Adrenal gland (tissue), 12 donors: ENCODE measurements around the gene MBIP. TPM values are rescaled to one million over a fixed set of nuclear protein-coding genes. Genes with fewer than 3 reads are reported as not detected.

Experiments used
- DNase-seq, 7 donors: peaks; one replicate each; pipeline ENCODE4 v3.0.0-alpha.2; 2019 to 2020
- H3K27ac ChIP-seq, 5 donors: fragments of 200-600 bp; sonication (generic) in 4 of 5; 1 replicate in 3 of 5; 2 replicates in 2 of 5; pipeline versions ENCODE4 v1.5.1 to v1.8.0; 2016 to 2020; ENCODE audit warnings: mild to moderate bottlenecking in 1 of 5
- H3K27me3 ChIP-seq: fragments of 200-600 bp; 2 replicates; pipeline ENCODE4 v1.8.0; 2021
- H3K36me3 ChIP-seq, 2 donors: fragments of 200-600 bp; replicated peaks in 1 of 2; 1 replicate in 1 of 2; 2 replicates in 1 of 2; pipeline versions ENCODE4 v1.5.1 to v1.8.0; 2018 to 2022
- H3K4me1 ChIP-seq, 2 donors: fragments of 200-600 bp; replicated peaks in 1 of 2; 1 replicate in 1 of 2; 2 replicates in 1 of 2; pipeline versions ENCODE4 v1.5.1 to v1.8.0; 2018 to 2021
- H3K4me3 ChIP-seq, 4 donors: fragments of 200-600 bp; sonication (generic) in 3 of 4; one replicate each; pipeline ENCODE4 v1.5.1; 2016 to 2018
- H3K9me3 ChIP-seq, 3 donors: fragments of 200-600 bp; sonication (generic) in 1 of 3; replicated peaks in 1 of 3; 1 replicate in 2 of 3; 2 replicates in 1 of 3; pipeline versions ENCODE4 v1.5.1 to v1.8.0; 2016 to 2021
- CTCF ChIP-seq, 6 experiments: fragments of 450-650 bp in 4 of 6; fragments of 200-600 bp in 2 of 6; sonication (generic) in 1 of 6; IDR thresholded peaks; 1 replicate in 5 of 6; 2 replicates in 1 of 6; pipeline versions ENCODE4 v1.5.1 to v1.8.0; 2016 to 2021; ENCODE audit warnings: antibody characterized with exemption in 6 of 6, mild to moderate bottlenecking in 2 of 6, moderate library complexity in 1 of 6
- POLR2A ChIP-seq, 2 donors: fragments of 450-650 bp; IDR thresholded peaks; one replicate each; pipeline ENCODE4 v1.6.1; 2017; ENCODE audit warnings: antibody characterized with exemption in 2 of 2, mild to moderate bottlenecking in 2 of 2, moderate library complexity in 1 of 2
- WGBS, 4 donors: extraction: QIAGEN DNeasy Blood & Tissue Kit in 2 of 4; methylation state at CpG; one replicate each; pipeline versions ENCODE4 v1.1.5 to v1.1.7; 2013 to 2017; 5-methylcytosine and 5-hydroxymethylcytosine counted together
- intact Hi-C, 2 donors: fragments of 100-400 bp; cut with DNase I; formaldehyde crosslinking; loops; one replicate each; pipeline versions ENCODE4 v1.14.1 to v1.15.0; 2022 to 2023
- polyA plus RNA-seq, 3 donors: library from polyadenylated mRNA; stranded (reverse); fragments of 200-250 nt in 2 of 3; fragments of 350-450 nt in 1 of 3; fragmentation: Illumina TruSeq in 1 of 3; extraction: RNeasy Lipid Tissue Mini Kit (QIAGEN cat#74804) in 1 of 3; gene quantifications; one replicate each; pipeline ENCODE4 v1.2.3, GENCODE V29; 2013 to 2014
- total RNA-seq, 9 donors: library from RNA; depleted of rRNA in 4 of 9; stranded (reverse); fragments of >200 nt in 4 of 9; fragments of 120-200 nt in 1 of 9; fragmentation: NEBNext Ultra II Directional in 1 of 9; extraction: Animal tissue kit (Norgen Biotek cat#: 25700) in 1 of 9; gene quantifications; one replicate each; pipeline versions ENCODE4 v1.1.0 to v1.2.4, GENCODE V29; 2013 to 2023
- donor health status: healthy with polysubstance abuse.
- donor health status: Bipolar disorder and iron deficiency.
- donor health status: DM: yes; HTN: yes; CAD: no.
- donor health status: DM: no; HTN: no; CAD: no.
- donor health status: DM: no; HTN: no; CAD: no.
- donor health status: DM: yes; HTN: yes; CAD: no.

Gene MBIP
- total and polyA plus RNA-seq, 12 donors, result 10.5 to 68.3 (median 23.5) TPM

- no peak for DNase-seq
- 90 to 94% (median 93%) methylated on average over 2 of the region's 2 CpGs for WGBS, 4 donors
- Histone ChIP-seq H3K27me3 (no peaks in the 10 kb centered on the region), H3K27ac (no peak overlapping the region), H3K9me3 (no peaks in the 10 kb centered on the region), H3K36me3 (no peaks in the 10 kb centered on the region), H3K4me3 (no peak overlapping the region), H3K4me1 (no peaks in the 10 kb centered on the region)
- TF ChIP-seq POLR2A (IDR thresholded peaks at IDR 0.05) (no peak), CTCF (IDR thresholded peaks at IDR 0.05) (no peak)
- intact Hi-C loops, result no loop called here
Observed at GRCh38 chr14:36264595-36264994, 55.8 kb downstream of the MBIP start.

GRCh38 chr14:36264107-36264506, 56.3 kb downstream of the MBIP start:
- no peaks in the 10 kb centered on the region for H3K36me3 ChIP-seq
- H3K4me3 ChIP-seq, result no peak overlapping the region
- H3K4me1 ChIP-seq, result no peaks in the 10 kb centered on the region
- TF ChIP-seq CTCF (IDR thresholded peaks at IDR 0.05), result no peak
- TF ChIP-seq POLR2A (IDR thresholded peaks at IDR 0.05), result no peak
- no peaks in the 10 kb centered on the region for H3K27me3 ChIP-seq
- no peak overlapping the region for H3K27ac ChIP-seq
- DNase-seq, result no peak
- intact Hi-C loops, result no loop called here
- H3K9me3 ChIP-seq, result no peaks in the 10 kb centered on the region

DNA sequence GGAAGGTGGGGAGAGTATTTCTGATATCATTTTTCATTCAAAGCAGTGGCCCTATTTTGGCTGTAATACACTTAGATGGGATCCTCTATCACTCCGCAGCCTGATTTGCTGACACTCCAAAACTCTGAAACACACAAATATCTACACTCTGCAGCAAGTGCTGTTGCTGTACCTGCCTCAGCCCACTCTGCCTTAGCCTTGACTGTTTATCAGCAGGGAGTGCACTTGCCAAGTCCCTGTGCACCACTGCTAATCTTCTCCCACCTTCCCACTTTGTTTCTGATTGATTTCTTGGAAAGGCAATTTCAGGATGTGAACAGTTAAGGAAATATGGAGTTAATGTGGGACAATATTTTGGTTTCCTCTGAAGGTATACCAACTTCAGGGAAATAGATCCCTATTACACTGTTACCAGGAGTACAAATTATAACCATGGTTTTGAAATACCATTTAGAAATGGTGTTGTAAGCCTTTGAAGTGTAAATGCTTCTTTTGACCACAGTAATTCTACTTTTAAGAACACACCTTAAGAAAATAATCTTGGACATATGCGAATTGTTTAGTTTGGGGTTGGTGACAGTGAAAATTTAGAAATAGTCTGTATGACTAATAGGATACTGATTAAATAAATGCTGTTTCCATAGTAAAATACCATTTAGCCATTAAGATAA, 59.3 kb downstream of the MBIP start:
- 75 to 84% (median 79%) methylated on average over 2 of the region's 2 CpGs for WGBS, 4 donors
- no peak for DNase-seq
- TF ChIP-seq POLR2A (IDR thresholded peaks at IDR 0.05), result no peak
- no peak for TF ChIP-seq CTCF (IDR thresholded peaks at IDR 0.05)
- Histone ChIP-seq H3K4me1 (no peaks in the 10 kb centered on the region), H3K27me3 (no peaks in the 10 kb centered on the region), H3K4me3 (no peak overlapping the region), H3K27ac (no peak overlapping the region), H3K36me3 (no peaks in the 10 kb centered on the region), H3K9me3 (no peaks in the 10 kb centered on the region)
- intact Hi-C loops, result no loop called here

DNA sequence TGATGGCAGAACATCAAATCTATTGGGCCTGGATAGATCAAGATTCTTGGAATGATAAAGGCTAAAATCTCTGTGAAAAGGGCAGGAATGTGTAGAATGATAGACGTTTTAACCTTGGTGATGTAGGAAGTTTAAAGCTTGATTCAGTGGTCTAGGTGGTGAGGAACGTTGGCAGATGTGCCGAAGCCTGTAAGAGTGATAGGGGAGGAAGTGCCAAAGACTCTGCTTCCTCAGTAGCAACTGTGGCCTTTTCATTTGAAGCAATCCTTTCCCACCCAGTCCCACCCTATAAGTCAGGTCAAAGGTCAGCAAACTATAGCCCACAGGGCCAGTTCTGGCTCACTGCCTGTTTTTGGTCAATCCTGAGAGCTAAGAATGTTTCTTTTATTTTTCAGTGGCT, 62.2 kb downstream of the MBIP start:
- no peaks in the 10 kb centered on the region for H3K36me3 ChIP-seq
- TF ChIP-seq CTCF (IDR thresholded peaks at IDR 0.05) (no peak), POLR2A (IDR thresholded peaks at IDR 0.05) (no peak)
- intact Hi-C loops, result no loop called here
- H3K4me3 ChIP-seq, result no peak overlapping the region
- H3K27me3 ChIP-seq, result no peaks in the 10 kb centered on the region
- no peak overlapping the region for H3K27ac ChIP-seq
- H3K4me1 ChIP-seq, result no peaks in the 10 kb centered on the region
- DNase-seq, result no peak
- H3K9me3 ChIP-seq, result no peaks in the 10 kb centered on the region
- WGBS, 4 donors, result 53 to 64% (median 60%) methylated on average over 3 of the region's 3 CpGs
